Measurements from ENCODE around the gene PRRG3.

PRRG3 gene

DNA sequence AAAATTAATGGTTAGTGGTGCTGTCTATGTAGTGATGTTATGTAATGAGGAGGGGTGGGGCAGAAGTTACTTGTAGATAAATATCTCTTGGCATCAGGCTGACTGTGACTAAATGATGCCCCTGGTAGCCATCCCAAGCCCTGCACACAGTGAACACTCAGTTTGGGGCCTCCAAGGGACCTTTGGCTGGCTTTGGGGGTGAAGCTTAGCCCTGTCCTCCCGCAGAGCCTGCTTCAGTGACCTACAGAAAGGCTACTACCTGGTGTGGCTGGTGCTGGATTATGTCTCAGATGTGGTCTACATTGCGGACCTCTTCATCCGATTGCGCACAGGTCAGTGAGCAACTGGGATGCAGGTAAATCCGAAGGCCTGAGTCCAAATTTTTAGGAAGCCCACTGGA is 47.1 kb downstream of the PRRG3 start:
- DNase-seq (ENCODE audit: low read depth in 1 of 2, low spot score in 1 of 2): no peak

DNA sequence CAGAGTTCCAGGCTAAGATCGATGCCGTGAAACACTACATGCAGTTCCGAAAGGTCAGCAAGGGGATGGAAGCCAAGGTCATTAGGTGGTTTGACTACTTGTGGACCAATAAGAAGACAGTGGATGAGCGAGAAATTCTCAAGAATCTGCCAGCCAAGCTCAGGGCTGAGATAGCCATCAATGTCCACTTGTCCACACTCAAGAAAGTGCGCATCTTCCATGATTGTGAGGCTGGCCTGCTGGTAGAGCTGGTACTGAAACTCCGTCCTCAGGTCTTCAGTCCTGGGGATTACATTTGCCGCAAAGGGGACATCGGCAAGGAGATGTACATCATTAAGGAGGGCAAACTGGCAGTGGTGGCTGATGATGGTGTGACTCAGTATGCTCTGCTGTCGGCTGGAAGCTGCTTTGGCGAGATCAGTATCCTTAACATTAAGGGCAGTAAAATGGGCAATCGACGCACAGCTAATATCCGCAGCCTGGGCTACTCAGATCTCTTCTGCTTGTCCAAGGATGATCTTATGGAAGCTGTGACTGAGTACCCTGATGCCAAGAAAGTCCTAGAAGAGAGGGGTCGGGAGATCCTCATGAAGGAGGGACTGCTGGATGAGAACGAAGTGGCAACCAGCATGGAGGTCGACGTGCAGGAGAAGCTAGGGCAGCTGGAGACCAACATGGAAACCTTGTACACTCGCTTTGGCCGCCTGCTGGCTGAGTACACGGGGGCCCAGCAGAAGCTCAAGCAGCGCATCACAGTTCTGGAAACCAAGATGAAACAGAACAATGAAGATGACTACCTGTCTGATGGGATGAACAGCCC is 48.6 kb downstream of the PRRG3 start:
- no peak for DNase-seq (ENCODE audit: low read depth in 1 of 2, low spot score in 1 of 2)

DNA sequence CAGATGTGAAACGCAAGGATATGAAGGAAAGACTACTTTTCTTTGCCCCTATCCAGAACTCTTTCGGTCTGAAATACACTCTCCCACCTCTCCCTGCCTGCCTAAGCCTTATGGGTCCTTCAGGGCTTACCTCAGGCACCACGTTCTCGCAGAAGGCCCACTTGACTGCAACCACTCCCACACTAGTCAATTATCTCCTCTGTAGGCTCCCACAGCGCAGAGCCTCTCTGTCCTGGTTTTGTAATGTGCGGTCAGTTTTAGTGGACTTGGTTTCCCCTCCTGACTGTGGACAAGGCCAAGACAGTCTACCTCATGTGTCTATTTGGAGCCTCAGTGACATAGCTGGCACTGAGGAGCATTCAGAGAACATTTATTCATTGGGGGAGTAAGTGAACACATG is 50.4 kb downstream of the PRRG3 start:
- no peak for DNase-seq (ENCODE audit: low read depth in 1 of 2, low spot score in 1 of 2)

DNA sequence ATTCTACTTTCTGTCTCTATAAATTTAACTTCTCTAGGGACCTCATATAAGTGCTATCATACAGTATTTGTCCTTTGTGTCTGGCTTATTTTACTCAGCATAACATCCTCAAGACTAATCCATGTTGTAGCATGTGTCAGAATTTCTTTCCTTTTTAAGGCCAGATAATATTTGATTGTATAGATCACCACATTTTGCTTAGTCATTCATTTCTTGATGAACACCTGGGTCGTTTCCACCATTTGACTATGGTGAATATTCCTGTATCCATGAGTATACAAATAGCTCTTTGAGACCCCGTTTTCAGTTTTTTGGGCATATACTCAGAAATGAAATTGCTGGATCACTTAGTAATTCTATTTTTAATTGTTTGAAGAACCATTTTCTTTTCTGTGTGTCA is 51.2 kb downstream of the PRRG3 start:
- no peak for DNase-seq (ENCODE audit: low read depth in 1 of 2, low spot score in 1 of 2)

DNA sequence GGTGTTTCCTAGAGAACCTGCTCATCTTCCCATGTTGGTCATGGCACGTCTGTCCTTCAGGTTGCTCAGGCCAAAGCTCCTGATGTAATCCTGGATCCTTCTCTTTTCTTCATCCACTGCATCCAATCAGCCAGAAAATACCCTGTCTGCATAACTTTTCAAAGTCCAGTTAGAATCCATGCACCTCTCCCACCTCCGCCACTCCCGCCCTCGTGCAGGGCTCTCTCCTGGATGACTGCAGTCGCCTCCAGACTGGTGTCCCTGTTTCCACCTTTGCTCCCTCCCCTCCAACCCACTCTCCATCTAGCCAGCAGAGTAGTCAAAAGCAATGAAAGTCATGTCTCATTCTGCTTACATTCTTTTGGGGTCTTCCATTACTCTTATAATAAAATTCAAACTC is 55.3 kb downstream of the PRRG3 start:
- no peak for DNase-seq (ENCODE audit: low read depth in 1 of 2, low spot score in 1 of 2)

DNA sequence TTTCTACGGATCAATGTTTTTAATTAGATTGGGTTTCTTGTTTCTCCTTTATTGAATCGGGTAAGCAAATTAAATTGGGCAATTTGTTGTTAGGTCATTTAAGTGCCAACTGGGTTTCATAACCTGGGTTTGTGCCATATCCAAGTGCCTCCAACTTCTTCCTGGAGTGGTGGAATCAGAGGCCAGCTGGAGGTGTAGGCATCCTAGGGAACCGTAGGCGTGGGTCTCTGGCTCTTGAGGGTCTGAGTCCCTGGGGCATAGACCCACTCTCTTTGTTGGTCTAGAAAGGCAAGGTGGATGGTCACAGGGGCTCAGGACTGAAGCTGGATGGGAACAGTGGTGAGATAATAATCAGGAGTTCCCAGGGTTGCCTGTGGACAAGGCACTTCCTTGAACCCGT is 57.6 kb downstream of the PRRG3 start:
- DNase-seq (ENCODE audit: low read depth in 1 of 2, low spot score in 1 of 2): no peak

DNA sequence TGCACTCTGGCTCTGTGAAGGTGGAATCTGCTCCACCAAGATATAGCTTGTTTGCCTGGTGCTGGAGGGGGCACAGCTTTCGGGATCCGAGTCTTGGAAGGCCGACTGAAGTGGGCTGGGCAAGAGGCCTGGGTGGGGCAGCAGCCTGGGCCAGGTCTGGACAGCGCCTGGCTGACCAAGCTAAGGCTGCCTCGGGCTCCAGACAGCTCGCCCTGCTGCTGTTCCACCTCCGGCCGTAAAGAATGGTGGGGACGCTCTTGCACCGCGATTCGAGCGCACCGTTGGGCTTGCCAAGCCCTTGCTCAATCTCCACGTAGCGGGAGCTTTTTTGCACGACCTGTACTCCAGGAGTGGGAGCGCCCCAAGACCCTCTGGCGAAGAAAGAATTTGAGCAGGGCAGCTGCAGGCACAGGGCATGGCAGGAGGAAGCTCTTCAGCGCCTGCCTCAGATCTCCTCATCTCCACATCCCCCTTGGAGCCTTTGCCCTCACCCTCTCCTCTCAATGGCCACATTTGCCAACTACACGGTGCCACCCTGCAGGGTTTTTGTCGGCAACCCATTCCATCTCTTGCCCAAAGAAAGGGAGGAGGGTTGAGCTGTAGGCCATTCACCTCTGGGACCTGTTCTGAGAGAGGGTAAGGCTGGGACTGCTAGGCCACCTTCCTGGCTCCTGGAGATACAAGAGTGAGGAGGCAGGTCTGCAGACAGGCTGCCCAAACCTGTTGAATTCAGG is 58.2 kb downstream of the PRRG3 start:
- no peak for DNase-seq (ENCODE audit: low read depth in 1 of 2, low spot score in 1 of 2)

DNA sequence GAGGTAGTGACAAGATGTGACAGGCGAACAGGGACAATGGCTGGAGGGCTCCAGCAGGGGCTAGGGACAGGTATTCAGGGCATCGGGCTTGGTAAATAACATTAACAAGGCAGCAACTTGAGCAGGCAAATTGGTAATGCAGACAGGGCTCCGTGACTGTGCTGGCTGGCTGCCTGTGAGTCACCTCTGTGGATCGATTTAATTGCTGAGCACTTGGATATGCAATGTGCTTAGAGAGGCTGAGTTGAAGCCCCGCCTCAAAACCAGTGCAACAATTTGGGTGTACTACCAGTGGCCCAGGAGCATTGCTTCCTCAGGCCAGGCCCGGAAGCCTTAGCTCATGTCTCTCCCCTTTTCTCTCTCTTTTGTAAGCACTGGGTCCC is 58.8 kb downstream of the PRRG3 start:
- no peak for DNase-seq (ENCODE audit: low read depth in 1 of 2, low spot score in 1 of 2)

DNA sequence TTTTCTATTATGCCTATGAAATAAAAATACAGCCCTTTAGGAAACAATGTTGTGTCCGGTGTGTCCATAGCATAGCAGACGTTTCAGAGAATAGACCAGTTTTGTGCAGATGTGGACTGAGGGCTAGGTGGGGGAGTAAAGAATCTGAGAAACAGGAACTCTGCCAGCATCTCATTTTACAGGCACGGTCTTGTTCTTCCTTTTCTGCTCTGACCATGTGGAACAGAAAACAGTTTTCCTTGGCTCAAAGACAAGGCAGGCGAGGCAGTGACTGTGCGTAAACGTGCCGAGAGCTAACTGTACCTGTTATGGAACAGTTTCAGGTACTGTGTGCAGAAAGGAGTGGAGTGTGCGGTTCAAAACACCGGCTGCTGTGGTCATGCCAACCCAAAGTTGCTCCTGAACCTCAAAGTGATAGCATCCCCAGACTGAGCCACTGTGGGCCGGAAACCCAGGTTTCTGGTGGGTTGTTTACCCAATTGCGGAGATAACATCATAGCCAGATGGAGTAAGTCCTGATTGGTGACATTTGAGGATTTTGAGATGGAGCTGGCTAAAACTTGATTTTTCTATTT is 59.5 kb downstream of the PRRG3 start:
- no peak for DNase-seq (ENCODE audit: low read depth in 1 of 2, low spot score in 1 of 2)

Data from activated CD4-positive, alpha-beta T cell treated with anti-CD3 and anti-CD28 coated beads, Interleukin-2, amount 50 U/mL, for 24 hours (primary cell).